ENCODE measurements around the gene GLO1.

GLO1 gene

GRCh38 chr6:38688579-38689087 is 14.3 kb downstream of the GLO1 start:
- POLR2A ChIA-PET = interaction anchor here (1.8 kb wide), 1 partner anchor 14 kb away, joined by 7 read pairs; the partner anchor contains the start of gene GLO1
- DNase-seq (ENCODE audit: extremely low spot score) = no peak

GRCh38 chr6:38687549-38687948 is 15.4 kb downstream of the GLO1 start:
- POLR2A ChIA-PET = no interaction called here
- CTCF ChIA-PET = interaction anchor here (0.7 kb wide), 1 partner anchor 104 kb away, joined by 3 read pairs; no protein-coding TSS in a partner anchor
- TF ChIP-seq CTBP1 (IDR thresholded peaks at IDR 0.05; ENCODE audit: borderline replicate concordance) = no peak
- no peak for TF ChIP-seq HDGF (IDR thresholded peaks at IDR 0.05; ENCODE audit: borderline replicate concordance)
- no peak for TF ChIP-seq L3MBTL2 (conservative IDR thresholded peaks at IDR 0.05)
- TF ChIP-seq ELF4 (IDR thresholded peaks at IDR 0.05) = no peak
- TF ChIP-seq LEF1 (IDR thresholded peaks at IDR 0.05; ENCODE audit: borderline replicate concordance) = no peak
- no peak for TF ChIP-seq FOXM1 (IDR thresholded peaks at IDR 0.05; ENCODE audit: borderline replicate concordance)
- no peak for TF ChIP-seq FOXK2 (IDR thresholded peaks at IDR 0.05)
- no peak for TF ChIP-seq TARDBP (IDR thresholded peaks at IDR 0.05)
- no peak for TF ChIP-seq ARNT (IDR thresholded peaks at IDR 0.05)
- no peak for TF ChIP-seq NFRKB (IDR thresholded peaks at IDR 0.05)
- TF ChIP-seq SP1 (IDR thresholded peaks at IDR 0.05) = no peak
- TF ChIP-seq FOXA1 (IDR thresholded peaks at IDR 0.05) = no peak
- TF ChIP-seq ZNF384 (IDR thresholded peaks at IDR 0.05) = no peak
- TF ChIP-seq SUZ12 (IDR thresholded peaks at IDR 0.05) = no peak
- TF ChIP-seq BHLHE40 (IDR thresholded peaks at IDR 0.05; ENCODE audit: borderline replicate concordance) = no peak
- no peak for TF ChIP-seq PKNOX1 (IDR thresholded peaks at IDR 0.05)
- DNase-seq (ENCODE audit: extremely low spot score) = no peak

More at GRCh38 chr6:38688579-38689087, 14.3 kb downstream of the GLO1 start:
- TF ChIP-seq FOXM1 (IDR thresholded peaks at IDR 0.05; ENCODE audit: borderline replicate concordance) = no peak
- TF ChIP-seq FOXK2 (IDR thresholded peaks at IDR 0.05) = no peak
- no peak for TF ChIP-seq BHLHE40 (IDR thresholded peaks at IDR 0.05; ENCODE audit: borderline replicate concordance)
- TF ChIP-seq ARNT (IDR thresholded peaks at IDR 0.05) = no peak
- no peak for TF ChIP-seq ELF4 (IDR thresholded peaks at IDR 0.05)
- TF ChIP-seq LEF1 (IDR thresholded peaks at IDR 0.05; ENCODE audit: borderline replicate concordance) = no peak
- no peak for TF ChIP-seq CTBP1 (IDR thresholded peaks at IDR 0.05; ENCODE audit: borderline replicate concordance)
- no peak for TF ChIP-seq SP1 (IDR thresholded peaks at IDR 0.05)
- TF ChIP-seq FOXA1 (IDR thresholded peaks at IDR 0.05) = no peak
- no peak for TF ChIP-seq L3MBTL2 (conservative IDR thresholded peaks at IDR 0.05)
- no peak for TF ChIP-seq PKNOX1 (IDR thresholded peaks at IDR 0.05)
- TF ChIP-seq TARDBP (IDR thresholded peaks at IDR 0.05) = no peak
- TF ChIP-seq SUZ12 (IDR thresholded peaks at IDR 0.05) = no peak
- no peak for TF ChIP-seq ZNF384 (IDR thresholded peaks at IDR 0.05)
- no peak for TF ChIP-seq HDGF (IDR thresholded peaks at IDR 0.05; ENCODE audit: borderline replicate concordance)
- CTCF ChIA-PET = interaction anchor here (0.7 kb wide), 1 partner anchor 399 kb away, joined by 7 read pairs; no protein-coding TSS in a partner anchor

- ChIA-PET POLR2A (no interaction called here), CTCF (no interaction called here)
- DNase-seq (ENCODE audit: extremely low spot score) = no peak
- TF ChIP-seq PKNOX1 (IDR thresholded peaks at IDR 0.05) (no peak), ELF4 (IDR thresholded peaks at IDR 0.05) (no peak), TARDBP (IDR thresholded peaks at IDR 0.05) (no peak), NFRKB (IDR thresholded peaks at IDR 0.05) (no peak), L3MBTL2 (conservative IDR thresholded peaks at IDR 0.05) (no peak), CTBP1 (IDR thresholded peaks at IDR 0.05; ENCODE audit: borderline replicate concordance) (no peak), FOXM1 (IDR thresholded peaks at IDR 0.05; ENCODE audit: borderline replicate concordance) (no peak), FOXK2 (IDR thresholded peaks at IDR 0.05) (no peak), FOXA1 (IDR thresholded peaks at IDR 0.05) (no peak), HDGF (IDR thresholded peaks at IDR 0.05; ENCODE audit: borderline replicate concordance) (no peak), SP1 (IDR thresholded peaks at IDR 0.05) (no peak), ARNT (IDR thresholded peaks at IDR 0.05) (no peak), LEF1 (IDR thresholded peaks at IDR 0.05; ENCODE audit: borderline replicate concordance) (no peak), SUZ12 (IDR thresholded peaks at IDR 0.05) (no peak), BHLHE40 (IDR thresholded peaks at IDR 0.05; ENCODE audit: borderline replicate concordance) (no peak), ZNF384 (IDR thresholded peaks at IDR 0.05) (no peak)
These were observed 15.9 kb downstream of the GLO1 start for GRCh38 chr6:38687043-38687353.

- no peak for TF ChIP-seq BHLHE40 (IDR thresholded peaks at IDR 0.05; ENCODE audit: borderline replicate concordance)
- TF ChIP-seq FOXK2 (IDR thresholded peaks at IDR 0.05) = no peak
- no peak for TF ChIP-seq FOXM1 (IDR thresholded peaks at IDR 0.05; ENCODE audit: borderline replicate concordance)
- no peak for TF ChIP-seq PKNOX1 (IDR thresholded peaks at IDR 0.05)
- no peak for TF ChIP-seq SP1 (IDR thresholded peaks at IDR 0.05)
- no peak for TF ChIP-seq L3MBTL2 (conservative IDR thresholded peaks at IDR 0.05)
- TF ChIP-seq ZNF384 (IDR thresholded peaks at IDR 0.05) = no peak
- no peak for TF ChIP-seq FOXA1 (IDR thresholded peaks at IDR 0.05)
- TF ChIP-seq SUZ12 (IDR thresholded peaks at IDR 0.05) = no peak
- no peak for TF ChIP-seq LEF1 (IDR thresholded peaks at IDR 0.05; ENCODE audit: borderline replicate concordance)
- no peak for TF ChIP-seq NFRKB (IDR thresholded peaks at IDR 0.05)
- TF ChIP-seq ELF4 (IDR thresholded peaks at IDR 0.05) = no peak
- no peak for TF ChIP-seq TARDBP (IDR thresholded peaks at IDR 0.05)
- no peak for TF ChIP-seq CTBP1 (IDR thresholded peaks at IDR 0.05; ENCODE audit: borderline replicate concordance)
- TF ChIP-seq ARNT (IDR thresholded peaks at IDR 0.05) = no peak
- no peak for TF ChIP-seq HDGF (IDR thresholded peaks at IDR 0.05; ENCODE audit: borderline replicate concordance)
- DNase-seq (ENCODE audit: extremely low spot score) = no peak
- POLR2A ChIA-PET = no interaction called here
- CTCF ChIA-PET = no interaction called here
These were observed 16.5 kb downstream of the GLO1 start for GRCh38 chr6:38686270-38687042.

Measured in HEK293T (cell line).